AG09319 (cell line): ENCODE measurements around the gene COMMD9.

Source experiments
- DNase-seq: peaks from one replicate; pipeline ENCODE4 v3.0.0-alpha.2; 2010; ENCODE audit warnings: low read depth; ENCODE audit errors: extremely low read depth
- CTCF ChIP-seq: IDR thresholded peaks from 2 replicates; pipeline ENCODE4 v1.5.1; 2011; ENCODE audit warnings: low read depth, mild to moderate bottlenecking, inconsistent platforms, low read length, moderate library complexity

COMMD9 gene

GRCh38 chr11:36308577-36308976 lies 19.4 kb upstream of the COMMD9 start:
- DNase-seq, result no peak
- no peak for TF ChIP-seq CTCF

GRCh38 chr11:36306888-36307287 lies 17.7 kb upstream of the COMMD9 start:
- TF ChIP-seq CTCF, result peak; percentile 37
- no peak for DNase-seq

GRCh38 chr11:36305047-36305446 lies 15.8 kb upstream of the COMMD9 start:
- TF ChIP-seq CTCF, result no peak

GRCh38 chr11:36304351-36304750 lies 15.1 kb upstream of the COMMD9 start:
- no peak for DNase-seq
- TF ChIP-seq CTCF, result no peak

More at GRCh38 chr11:36305047-36305446, 15.8 kb upstream of the COMMD9 start:
- no peak for DNase-seq

GRCh38 chr11:36300650-36301049 lies 11.4 kb upstream of the COMMD9 start:
- TF ChIP-seq CTCF, result no peak
- DNase-seq, result peak; percentile 16

GRCh38 chr11:36296884-36297543 lies 7.8 kb upstream of the COMMD9 start:
- no peak for TF ChIP-seq CTCF
- peak; percentile 59 for DNase-seq

- no peak for TF ChIP-seq CTCF
- DNase-seq, result no peak
Measured at GRCh38 chr11:36295926-36296325, 6.7 kb upstream of the COMMD9 start, which contains the start of gene PRR5L. Gene PRR5L (plus strand): TSS chr11:36296288. CDS start chr11:36401122, 104,834 bp downstream.
